GM20000 (cell line): ENCODE results near the gene PTGS2.
"Not testable (repeated sequence)": the region's sequence is repeated elsewhere in the genome, so short reads cannot be mapped to it uniquely, and the experiment has no call there.

ENCODE experiments used
- DNase-seq: peaks from one replicate; pipeline ENCODE4 v3.0.0; 2012; ENCODE audit warnings: low spot score
- CTCF ChIP-seq: IDR thresholded peaks from 2 replicates; pipeline ENCODE4 v1.5.1; 2012; ENCODE audit warnings: mild to moderate bottlenecking, control low read depth; ENCODE audit errors: extremely low read depth, missing control alignments

Gene PTGS2

GRCh38 chr1:186654741-186655140 lies 25.5 kb downstream of the PTGS2 start:
- no peak for TF ChIP-seq CTCF

GRCh38 chr1:186653312-186653711 lies 26.9 kb downstream of the PTGS2 start:
- DNase-seq: no peak
- no peak for TF ChIP-seq CTCF

More at GRCh38 chr1:186654741-186655140, 25.5 kb downstream of the PTGS2 start:
- DNase-seq: no peak

- TF ChIP-seq CTCF: no peak
- DNase-seq: no peak
These were observed 31.6 kb downstream of the PTGS2 start for GRCh38 chr1:186648613-186649012.

GRCh38 chr1:186647985-186648384 lies 32.2 kb downstream of the PTGS2 start:
- not testable (repeated sequence) for DNase-seq

- DNase-seq: no peak
- no peak for TF ChIP-seq CTCF
These were observed 36.6 kb downstream of the PTGS2 start for GRCh38 chr1:186643614-186644013.

GRCh38 chr1:186637567-186637966 lies 42.7 kb downstream of the PTGS2 start:
- not testable (repeated sequence) for DNase-seq

- DNase-seq: no peak
- no peak for TF ChIP-seq CTCF
These were observed 43.4 kb downstream of the PTGS2 start for GRCh38 chr1:186636786-186637185.

GRCh38 chr1:186634511-186634910 lies 45.7 kb downstream of the PTGS2 start:
- DNase-seq: no peak
- TF ChIP-seq CTCF: no peak

- no peak for TF ChIP-seq CTCF
- DNase-seq: no peak
These were observed 47.1 kb downstream of the PTGS2 start for GRCh38 chr1:186633116-186633515.
